Sigmoid colon (tissue), 7 donors: ENCODE results near the gene SLC9A3. TPM values are rescaled to one million over a fixed set of nuclear protein-coding genes. Genes with fewer than 3 reads are reported as not detected.

ENCODE experiments used
- DNase-seq: peaks from one replicate; pipeline ENCODE4 v3.0.0-alpha.2; 2019
- H3K27ac ChIP-seq, 4 donors: fragments of 200-600 bp; sonication (generic); one replicate each; pipeline ENCODE4 v1.5.1; 2016 to 2019; ENCODE audit warnings: mild to moderate bottlenecking in 1 of 4
- H3K27me3 ChIP-seq, 3 donors: fragments of 200-600 bp; sonication (generic); one replicate each; pipeline ENCODE4 v1.5.1; 2019; ENCODE audit warnings: mild to moderate bottlenecking in 1 of 3
- H3K36me3 ChIP-seq, 4 donors: fragments of 200-600 bp; sonication (generic); one replicate each; pipeline ENCODE4 v1.5.1; 2016 to 2019
- H3K4me1 ChIP-seq, 4 donors: fragments of 200-600 bp; sonication (generic); one replicate each; pipeline ENCODE4 v1.5.1; 2017 to 2019
- H3K4me3 ChIP-seq, 4 donors: fragments of 200-600 bp; sonication (generic); one replicate each; pipeline ENCODE4 v1.5.1; 2017 to 2019; ENCODE audit warnings: mild to moderate bottlenecking in 2 of 4, moderate library complexity in 1 of 4
- H3K9me3 ChIP-seq, 4 donors: fragments of 200-600 bp in 3 of 4; sonication (generic) in 3 of 4; one replicate each; pipeline versions ENCODE4 v1.5.1 to v1.6.1; 2013 to 2019
- CTCF ChIP-seq, 4 experiments: fragments of 450-650 bp in 3 of 4; fragments of 200-600 bp in 1 of 4; IDR thresholded peaks; one replicate each; pipeline ENCODE4 v1.5.1; 2016 to 2019; ENCODE audit warnings: antibody characterized with exemption in 4 of 4, mild to moderate bottlenecking in 3 of 4, moderate library complexity in 2 of 4
- EP300 ChIP-seq, 4 donors: sonication (generic); formaldehyde crosslinking; IDR thresholded peaks; one replicate each; pipeline ENCODE4 v1.6.1; 2017; ENCODE audit warnings: antibody characterized with exemption in 4 of 4
- POLR2A ChIP-seq, 2 donors: fragments of 450-650 bp; IDR thresholded peaks; one replicate each; pipeline ENCODE4 v1.6.1; 2016; ENCODE audit warnings: antibody characterized with exemption in 2 of 2, mild to moderate bottlenecking in 2 of 2, moderate library complexity in 2 of 2
- POLR2AphosphoS5 ChIP-seq, 4 donors: sonication (generic); formaldehyde crosslinking; IDR thresholded peaks; one replicate each; pipeline ENCODE4 v1.6.1; 2017; ENCODE audit warnings: antibody characterized with exemption in 4 of 4
- WGBS, 2 donors: extraction: QIAGEN DNeasy Blood & Tissue Kit; methylation state at CpG; one replicate each; pipeline ENCODE4 v1.1.7; 2013; 5-methylcytosine and 5-hydroxymethylcytosine counted together
- intact Hi-C: fragments of 100-400 bp; cut with DNase I; formaldehyde crosslinking; loops from one replicate; pipeline ENCODE4 v1.15.1; 2023
- polyA plus RNA-seq, 3 donors: library from polyadenylated mRNA; stranded (reverse); fragments of 200-250 nt; gene quantifications; one replicate each; pipeline ENCODE4 v1.2.3, GENCODE V29; 2013
- total RNA-seq, 4 donors: library from RNA; depleted of rRNA; stranded (reverse); fragments of >200 nt; gene quantifications; one replicate each; pipeline ENCODE4 v1.1.0, GENCODE V29; 2016
- donor health status: healthy with polysubstance abuse.
- donor health status: Bipolar disorder and iron deficiency.
- donor health status: healthy.

The SLC9A3 gene
- total and polyA plus RNA-seq, 7 donors = 0.83 to 51.3 (median 2.5) TPM

- no peak for DNase-seq
- 93 to 96% methylated on average over 11 of the region's 11 CpGs for WGBS, 2 donors
Observed at GRCh38 chr5:455806-456205, 68.4 kb downstream of the SLC9A3 start.

GRCh38 chr5:454936-455335 is 69.3 kb downstream of the SLC9A3 start:
- WGBS, 2 donors = 86 to 87% methylated on average over 11 of the region's 11 CpGs
- H3K36me3 ChIP-seq = peaks cover 13 to 96% (median 40%) of the 10 kb centered on the region in 4 donors
- no peak overlapping the region for H3K4me3 ChIP-seq
- H3K27ac ChIP-seq = no peak overlapping the region
- intact Hi-C loops = no loop called here
- no peaks in the 10 kb centered on the region for H3K27me3 ChIP-seq
- TF ChIP-seq CTCF (IDR thresholded peaks at IDR 0.05) = no peak
- TF ChIP-seq POLR2A (IDR thresholded peaks at IDR 0.05) = no peak
- no peak for TF ChIP-seq EP300 (IDR thresholded peaks at IDR 0.05)
- TF ChIP-seq POLR2AphosphoS5 (IDR thresholded peaks at IDR 0.05) = no peak
- no peaks in the 10 kb centered on the region for H3K4me1 ChIP-seq
- DNase-seq = peak; percentile 40
- H3K9me3 ChIP-seq = peaks cover 0 to 8% (median 3%) of the 10 kb centered on the region in 4 donors

More at GRCh38 chr5:455806-456205, 68.4 kb downstream of the SLC9A3 start:
- Histone ChIP-seq H3K4me3 (no peak overlapping the region), H3K36me3 (peaks cover 13 to 96% (median 40%) of the 10 kb centered on the region in 4 donors), H3K9me3 (peaks cover 0 to 8% (median 3%) of the 10 kb centered on the region in 4 donors), H3K27me3 (no peaks in the 10 kb centered on the region), H3K4me1 (no peaks in the 10 kb centered on the region), H3K27ac (no peak overlapping the region)
- intact Hi-C loops = no loop called here
- TF ChIP-seq CTCF (IDR thresholded peaks at IDR 0.05) (no peak), POLR2AphosphoS5 (IDR thresholded peaks at IDR 0.05) (no peak), POLR2A (IDR thresholded peaks at IDR 0.05) (no peak), EP300 (IDR thresholded peaks at IDR 0.05) (no peak)

- 90 to 91% methylated on average over 16 of the region's 16 CpGs for WGBS, 2 donors
- Histone ChIP-seq H3K9me3 (peaks cover 0 to 8% (median 3%) of the 10 kb centered on the region in 4 donors), H3K27me3 (no peaks in the 10 kb centered on the region), H3K36me3 (peaks cover 15 to 96% (median 44%) of the 10 kb centered on the region in 4 donors), H3K4me3 (no peak overlapping the region), H3K27ac (no peak overlapping the region), H3K4me1 (no peaks in the 10 kb centered on the region)
- DNase-seq = peak; percentile 47
- TF ChIP-seq POLR2AphosphoS5 (IDR thresholded peaks at IDR 0.05) (no peak), POLR2A (IDR thresholded peaks at IDR 0.05) (no peak)
- intact Hi-C loops = no loop called here
Observed at GRCh38 chr5:453725-454481, 70.3 kb downstream of the SLC9A3 start.

- intact Hi-C loops = no loop called here
- Histone ChIP-seq H3K36me3 (peaks cover 23 to 96% (median 50%) of the 10 kb centered on the region in 4 donors), H3K27ac (no peak overlapping the region), H3K27me3 (no peaks in the 10 kb centered on the region), H3K4me3 (no peak overlapping the region), H3K9me3 (peaks cover 0 to 8% (median 3%) of the 10 kb centered on the region in 4 donors), H3K4me1 (no peaks in the 10 kb centered on the region)
- TF ChIP-seq POLR2AphosphoS5 (IDR thresholded peaks at IDR 0.05) = no peak
- no peak for TF ChIP-seq EP300 (IDR thresholded peaks at IDR 0.05)
- 93% methylated on average over 17 of the region's 17 CpGs for WGBS, 2 donors
- DNase-seq = peak; percentile 43
Observed at GRCh38 chr5:452978-453710, 71.1 kb downstream of the SLC9A3 start.

GRCh38 chr5:451587-452458 is 72.4 kb downstream of the SLC9A3 start:
- H3K4me3 ChIP-seq = no peak overlapping the region
- H3K27me3 ChIP-seq = no peaks in the 10 kb centered on the region
- no peak for TF ChIP-seq EP300 (IDR thresholded peaks at IDR 0.05)
- no peak overlapping the region for H3K27ac ChIP-seq
- WGBS, 2 donors = 79% methylated on average over 5 of the region's 5 CpGs
- no peaks in the 10 kb centered on the region for H3K4me1 ChIP-seq
- peaks cover 0 to 8% (median 3%) of the 10 kb centered on the region in 4 donors for H3K9me3 ChIP-seq
- intact Hi-C loops = no loop called here
- no peak for DNase-seq
- H3K36me3 ChIP-seq = peaks cover 25 to 96% (median 54%) of the 10 kb centered on the region in 4 donors
